Measurements from ENCODE around the gene UFC1.

Gene UFC1

DNA sequence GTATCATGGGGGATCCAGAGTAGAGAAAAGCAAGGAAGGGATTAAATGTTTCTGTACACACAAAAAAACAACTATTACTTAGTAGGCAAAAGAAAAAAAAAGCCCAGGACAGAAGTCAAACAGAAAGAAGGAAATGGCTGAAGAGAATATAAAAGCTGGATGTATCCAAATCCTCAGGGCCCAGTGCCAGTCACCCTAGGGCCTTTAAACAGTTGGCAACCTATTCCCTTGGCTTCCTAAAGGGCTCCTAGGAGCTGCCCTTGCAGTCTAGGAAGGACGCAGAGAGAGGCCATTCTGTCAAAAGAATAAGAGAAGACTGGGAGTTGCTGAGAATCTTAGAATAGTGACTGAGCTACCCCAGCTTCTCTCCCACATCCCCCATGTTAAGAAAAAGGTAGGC is 18.6 kb downstream of the UFC1 start:
- FAIRE-seq = no peak

DNA sequence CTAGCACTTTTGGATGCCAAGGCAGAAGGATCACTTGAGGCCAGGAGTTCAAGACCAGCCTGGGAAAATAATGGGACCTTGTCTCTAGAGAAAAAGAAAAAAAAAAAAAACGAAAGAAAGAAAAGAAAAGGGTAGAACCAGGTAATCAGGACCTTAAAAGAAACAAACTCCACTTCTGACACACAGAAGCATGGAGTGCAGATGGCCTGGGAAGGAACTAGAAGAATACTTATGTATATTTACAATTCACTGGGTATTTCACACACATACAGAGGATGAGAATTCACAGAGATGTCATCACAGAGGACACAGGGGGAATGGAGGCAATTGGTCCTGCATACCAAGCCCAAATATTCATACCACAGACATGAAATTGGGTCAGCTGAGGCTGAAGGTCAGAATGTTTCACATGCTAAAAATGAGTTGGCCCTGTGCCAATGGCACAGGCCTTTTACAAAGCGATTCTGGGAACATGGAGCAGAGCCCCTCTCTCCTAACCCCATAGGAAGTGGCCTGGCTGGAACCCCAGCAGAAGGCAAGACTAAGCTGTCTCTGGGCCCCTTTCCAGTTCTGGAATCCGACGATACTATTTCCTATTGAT is 19.1 kb downstream of the UFC1 start:
- FAIRE-seq = no peak

DNA sequence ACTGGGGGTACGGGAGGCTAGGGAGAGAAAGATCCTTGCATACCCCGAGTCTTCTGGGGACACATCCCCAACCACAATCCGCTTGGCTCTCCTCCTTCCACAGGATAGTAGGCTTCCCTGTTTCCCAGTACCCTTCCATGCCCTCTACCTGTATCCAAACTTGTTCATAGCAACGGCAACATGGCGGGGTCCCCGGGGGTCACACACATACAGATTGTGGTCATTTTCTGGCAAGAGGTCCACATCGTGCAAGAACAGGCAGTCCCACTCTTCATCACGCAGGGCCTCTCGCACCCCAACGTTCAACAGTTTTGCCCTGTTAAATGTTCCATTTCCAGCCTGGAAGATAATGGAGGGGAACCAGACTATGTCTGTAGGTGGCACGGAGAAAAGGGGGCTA is 19.9 kb downstream of the UFC1 start:
- FAIRE-seq = no peak

DNA sequence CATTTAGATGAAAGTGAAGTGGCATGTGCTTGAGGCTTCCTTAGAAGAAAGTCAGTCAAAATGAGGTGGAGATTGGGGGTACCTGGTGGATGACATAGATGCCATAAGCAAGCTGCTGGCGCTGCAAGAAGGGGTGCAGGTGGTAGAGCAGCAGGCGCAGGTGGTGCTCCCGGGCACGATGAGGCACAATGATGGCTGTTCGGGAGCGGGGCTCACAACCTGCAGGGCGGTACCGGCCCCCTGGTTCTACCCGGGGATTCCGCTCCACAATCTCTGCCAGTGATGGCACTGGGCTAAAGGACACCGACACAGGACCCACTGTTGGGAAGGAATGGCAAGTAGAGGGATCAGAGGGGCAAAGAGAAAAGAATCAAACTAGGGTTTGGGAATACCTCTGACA is 21.1 kb downstream of the UFC1 start:
- FAIRE-seq = no peak

DNA sequence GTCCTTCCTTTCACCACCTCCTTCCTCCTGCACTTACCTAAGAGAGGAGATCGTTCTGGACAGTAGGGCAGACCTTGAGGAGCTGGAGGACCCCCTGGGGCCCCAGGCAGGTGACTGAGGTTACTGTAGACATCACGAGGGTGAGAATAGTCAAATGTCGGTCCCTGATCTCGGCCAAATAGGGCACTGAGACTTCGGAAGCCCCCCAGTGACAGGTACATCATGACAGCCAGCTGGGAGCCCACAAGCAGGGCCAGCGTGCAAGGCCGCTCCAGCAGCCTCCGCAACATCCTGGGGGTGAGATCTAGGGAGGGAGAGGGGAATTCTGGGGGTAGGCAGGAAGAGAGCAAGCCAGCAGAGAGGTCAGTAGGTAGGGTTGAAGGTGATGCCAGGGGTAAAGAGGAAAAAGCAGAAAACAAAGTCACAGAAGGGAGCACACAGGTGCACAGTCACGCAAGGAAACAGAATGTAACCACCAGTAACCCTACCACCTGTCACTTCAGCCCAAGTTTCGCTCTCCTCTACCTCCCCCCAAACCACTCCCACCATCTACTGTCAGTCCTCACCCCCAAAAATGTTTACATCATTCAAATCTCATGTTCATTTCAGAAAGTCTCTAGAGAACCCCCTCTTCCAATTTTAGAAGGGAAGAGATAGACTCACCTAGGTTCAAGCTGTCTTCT is 22.1 kb downstream of the UFC1 start:
- FAIRE-seq = no peak

DNA sequence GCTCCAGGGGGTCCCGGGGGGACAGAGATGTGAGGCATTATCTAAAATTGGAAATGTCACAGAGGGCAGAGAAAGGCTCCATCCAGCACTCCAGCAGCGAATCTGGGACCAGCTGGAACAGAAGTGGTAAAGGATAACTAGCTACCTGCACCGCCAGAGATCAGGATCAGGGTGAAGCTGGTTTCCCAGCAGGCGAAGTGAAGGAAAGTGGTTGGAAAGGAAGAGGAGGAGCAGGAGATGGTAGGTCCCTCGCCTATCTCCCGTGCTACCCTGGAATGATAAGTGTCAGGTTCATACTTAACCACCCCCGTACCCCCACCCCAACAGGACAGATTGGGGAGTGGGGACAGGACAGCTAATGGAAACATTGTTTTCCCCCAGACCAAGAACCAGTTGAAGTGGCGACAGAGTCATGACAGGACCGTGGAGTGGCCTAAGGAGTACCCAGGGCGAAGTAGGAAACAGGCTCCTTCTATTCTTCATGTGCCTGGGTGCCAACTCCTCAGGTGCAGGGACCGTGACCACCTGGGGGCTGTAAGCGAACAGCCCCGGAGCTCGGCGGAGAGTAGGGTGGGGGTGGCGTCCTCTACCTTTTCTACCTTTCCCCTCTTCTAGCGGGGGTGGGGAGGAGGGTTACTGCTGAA is 22.8 kb downstream of the UFC1 start:
- no peak for FAIRE-seq

DNA sequence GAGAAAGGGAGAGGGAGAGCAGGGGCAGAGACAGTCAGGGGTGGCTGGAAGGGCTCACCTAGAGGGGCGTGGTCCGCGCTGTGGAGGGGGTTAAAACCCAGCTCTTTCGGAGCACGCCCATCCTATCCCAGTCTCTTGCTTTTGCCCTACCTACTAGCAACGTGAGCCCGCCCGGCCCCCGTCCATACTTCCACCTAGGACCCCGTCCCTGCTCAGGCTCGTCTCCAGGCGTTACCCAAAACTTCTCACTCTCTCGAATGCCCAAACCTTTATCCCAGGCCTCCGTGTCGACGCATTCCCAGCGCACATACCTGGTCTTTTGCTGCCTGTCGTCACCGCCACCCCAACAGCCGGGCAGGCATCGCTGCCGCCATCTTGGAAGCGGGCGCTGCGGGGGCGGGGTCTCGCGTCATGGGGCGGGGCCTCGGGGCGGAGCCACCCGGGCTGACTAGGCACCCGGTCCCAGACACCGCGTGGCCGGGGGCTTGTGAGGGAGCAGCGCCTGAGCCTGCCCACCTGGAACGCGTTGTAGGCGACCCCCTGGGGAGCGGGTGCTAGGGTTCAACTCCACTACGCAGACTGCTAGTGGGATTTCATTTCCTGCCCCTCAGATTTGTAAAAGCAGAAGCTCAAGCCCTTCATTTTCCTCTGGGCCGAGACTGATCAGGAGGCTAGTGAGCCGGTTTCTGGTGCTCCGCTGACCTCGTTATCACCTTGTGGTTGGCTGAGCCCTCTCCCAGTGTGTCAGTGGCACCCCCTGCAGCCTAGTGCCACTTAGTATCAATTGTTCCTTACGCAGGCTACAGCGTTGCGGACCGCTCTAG is 23.5 kb downstream of the UFC1 start, which contains the start of gene B4GALT3:
Gene B4GALT3 (minus strand): TSS at position 396 of the 824 bp plus-strand sequence. CDS start 1,447 bp downstream, outside the sequence.
- FAIRE-seq = no peak

DNA sequence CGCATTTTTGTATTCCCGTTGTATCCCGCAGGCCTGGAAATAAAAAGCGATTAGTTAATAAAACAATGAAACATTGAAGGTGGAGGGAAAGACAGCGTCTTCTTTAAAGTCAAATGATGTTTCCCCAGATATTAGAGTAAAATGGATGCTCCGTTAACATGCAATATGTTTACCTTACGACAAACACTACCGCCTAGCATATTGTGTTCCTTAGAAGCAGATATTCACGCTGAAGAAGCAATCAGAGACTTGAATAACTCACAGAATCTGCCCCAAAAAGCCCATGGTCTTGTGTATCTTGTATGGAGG is 24.1 kb downstream of the UFC1 start:
- no peak for FAIRE-seq

DNA sequence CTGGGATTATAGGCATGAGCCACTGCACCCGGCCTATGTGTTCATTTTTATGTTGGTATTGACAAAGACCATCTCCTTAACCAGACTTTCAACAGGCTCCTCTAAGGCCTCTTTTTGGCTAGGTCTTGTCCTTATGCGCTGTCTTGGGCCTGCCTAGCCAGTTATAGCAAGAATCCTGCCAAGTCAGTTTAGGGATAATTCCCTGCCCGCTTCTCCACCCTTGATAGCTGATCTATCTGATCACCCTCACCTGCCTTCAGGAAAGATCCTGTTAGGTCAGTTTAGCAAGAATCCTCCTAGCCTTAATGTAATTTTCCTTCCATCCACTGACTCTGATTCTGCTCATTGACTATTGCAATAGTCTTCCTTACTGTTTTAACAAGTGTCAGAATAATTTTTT is 25.9 kb downstream of the UFC1 start:
- FAIRE-seq = no peak

DNA sequence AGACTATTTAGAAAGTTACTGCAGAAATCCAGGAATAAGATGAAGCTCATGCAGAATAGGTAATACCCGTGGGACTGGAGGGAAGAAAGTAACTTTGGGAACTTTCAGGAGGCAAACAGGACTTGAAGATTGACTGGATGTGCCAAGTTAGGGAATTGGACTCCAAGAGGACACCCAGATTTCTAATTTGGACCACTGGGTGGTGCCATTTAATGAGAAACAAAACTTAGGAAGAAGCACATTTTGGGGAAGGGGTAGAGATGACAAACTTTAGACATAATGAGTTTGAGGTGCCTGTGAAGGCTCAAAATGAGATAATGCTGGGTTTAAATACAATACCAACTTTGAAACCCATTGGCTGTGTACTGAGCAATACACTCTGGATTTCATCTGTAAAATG is 26.9 kb downstream of the UFC1 start:
- FAIRE-seq = peak; percentile 28

DNA sequence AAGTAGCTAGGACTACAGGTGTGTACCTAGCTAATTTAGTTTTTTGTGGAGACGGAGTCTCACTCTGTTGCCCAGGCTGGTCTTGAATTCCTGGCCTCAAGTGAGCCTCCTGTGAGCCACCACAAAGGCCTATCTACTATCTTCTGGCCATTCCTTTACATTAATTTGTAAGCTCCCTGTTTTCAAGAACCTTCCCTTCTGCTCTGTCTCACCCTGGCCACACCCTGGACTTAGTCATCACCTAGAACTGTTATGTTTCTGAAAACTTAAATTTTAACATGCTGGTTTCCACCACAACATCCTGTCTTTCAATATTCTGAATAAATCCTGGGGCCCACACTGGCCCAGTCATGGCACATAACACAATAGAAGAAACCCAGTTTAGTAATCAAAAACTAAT is 28.4 kb downstream of the UFC1 start:
- FAIRE-seq = no peak

DNA sequence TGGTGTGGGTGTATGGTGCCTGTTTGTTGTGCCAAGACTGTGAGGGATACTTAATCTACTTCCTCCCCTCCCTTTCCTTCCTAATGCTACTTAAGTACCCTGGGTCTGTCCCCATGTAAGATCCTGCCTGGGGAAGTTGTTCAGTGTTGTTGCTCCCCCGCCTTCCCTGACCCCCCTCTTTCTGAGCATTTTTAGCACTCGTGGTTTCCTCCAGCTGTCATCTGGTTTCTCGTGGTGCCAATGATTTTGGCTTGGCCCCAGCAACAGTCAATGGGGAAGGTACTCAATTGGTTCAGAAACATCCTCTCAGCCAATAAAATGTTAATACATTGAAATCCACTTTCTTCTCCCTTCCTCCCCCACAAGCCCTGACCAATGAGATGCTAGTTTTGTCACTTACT is 31.5 kb downstream of the UFC1 start:
- FAIRE-seq = no peak

DNA sequence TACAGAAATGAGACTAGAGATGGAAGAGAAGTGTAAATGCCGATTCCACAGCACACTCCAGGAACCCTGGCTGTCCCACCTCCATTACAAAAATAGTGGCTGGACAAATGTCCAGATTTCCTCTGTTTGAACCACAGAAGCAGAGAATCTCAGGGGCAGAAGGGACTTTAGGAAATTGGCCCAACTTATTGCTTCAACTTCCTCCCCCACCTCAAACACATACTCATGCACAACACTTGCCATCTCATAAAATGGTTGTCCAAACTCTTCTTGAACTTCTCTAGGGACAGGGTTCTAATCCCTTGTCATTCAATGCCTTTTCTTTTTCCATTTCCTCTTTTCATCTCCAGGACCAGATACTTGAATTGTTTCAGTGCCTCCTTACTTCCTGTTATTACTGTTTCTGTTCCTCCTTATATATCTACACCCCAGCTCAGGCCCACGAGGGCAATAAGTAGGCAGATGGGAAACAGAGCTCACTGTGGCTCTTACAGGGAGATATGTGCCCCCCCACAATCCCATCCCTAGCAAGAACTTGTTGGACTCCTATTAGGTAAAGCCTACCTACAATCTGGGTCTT is 32.0 kb downstream of the UFC1 start:
- no peak for FAIRE-seq

DNA sequence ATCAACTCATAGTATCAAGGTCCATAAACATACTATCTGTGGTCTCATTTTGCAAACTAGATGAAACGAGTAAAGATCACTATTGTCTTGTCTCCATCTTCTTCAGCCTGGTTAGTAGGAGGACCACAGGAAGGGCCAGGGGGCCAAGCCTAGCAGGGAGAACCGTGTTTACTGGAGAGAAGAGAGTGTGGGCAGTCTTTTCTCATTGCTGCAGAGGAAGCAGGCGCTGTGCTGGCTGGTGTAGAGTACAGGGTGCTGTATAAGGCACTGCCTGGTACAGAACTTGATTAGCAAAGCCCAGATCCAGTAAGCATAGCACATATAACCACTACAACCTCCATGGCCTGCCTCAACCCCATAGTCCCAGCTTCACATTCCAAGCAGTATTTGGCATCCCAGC is 33.5 kb downstream of the UFC1 start:
- FAIRE-seq = no peak

DNA sequence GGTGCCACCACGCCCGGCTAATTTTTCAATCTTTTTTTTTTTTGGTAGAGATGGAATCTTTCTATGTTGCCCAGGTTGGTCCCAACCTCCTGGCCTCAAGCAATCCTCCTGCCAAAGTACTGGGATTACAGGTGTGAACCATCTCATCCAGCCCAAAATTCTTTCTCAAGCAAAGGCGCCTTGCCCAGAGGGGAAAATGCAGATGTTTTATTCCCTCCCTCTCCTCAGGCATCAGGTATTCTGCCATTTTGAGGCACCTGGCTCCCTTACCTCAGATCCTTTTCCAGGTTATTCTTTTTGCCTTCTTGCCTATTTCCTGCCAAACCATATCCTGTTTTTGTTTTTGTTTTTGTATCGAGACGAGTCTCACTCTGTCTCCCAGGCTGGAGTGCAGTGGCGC is 34.6 kb downstream of the UFC1 start:
- FAIRE-seq = no peak

DNA sequence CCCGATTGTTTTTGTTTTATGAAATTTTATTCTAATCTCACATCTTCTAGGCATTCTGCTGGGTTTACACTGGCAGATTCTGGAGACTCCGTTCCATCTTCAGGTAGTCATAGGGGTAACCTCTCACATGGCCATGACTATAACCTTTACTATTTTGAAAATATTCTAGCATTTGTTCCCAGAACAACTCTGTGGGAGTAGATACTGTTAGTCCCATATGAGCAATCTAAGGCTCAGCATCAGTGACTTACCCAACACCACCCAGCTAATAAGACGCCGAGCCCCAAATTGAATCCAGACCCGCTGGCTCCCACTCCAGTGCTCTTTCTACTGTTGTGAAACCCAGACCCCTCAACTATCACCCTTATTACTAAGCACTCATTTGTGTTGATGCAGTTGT is 35.3 kb downstream of the UFC1 start:
- no peak for FAIRE-seq

DNA sequence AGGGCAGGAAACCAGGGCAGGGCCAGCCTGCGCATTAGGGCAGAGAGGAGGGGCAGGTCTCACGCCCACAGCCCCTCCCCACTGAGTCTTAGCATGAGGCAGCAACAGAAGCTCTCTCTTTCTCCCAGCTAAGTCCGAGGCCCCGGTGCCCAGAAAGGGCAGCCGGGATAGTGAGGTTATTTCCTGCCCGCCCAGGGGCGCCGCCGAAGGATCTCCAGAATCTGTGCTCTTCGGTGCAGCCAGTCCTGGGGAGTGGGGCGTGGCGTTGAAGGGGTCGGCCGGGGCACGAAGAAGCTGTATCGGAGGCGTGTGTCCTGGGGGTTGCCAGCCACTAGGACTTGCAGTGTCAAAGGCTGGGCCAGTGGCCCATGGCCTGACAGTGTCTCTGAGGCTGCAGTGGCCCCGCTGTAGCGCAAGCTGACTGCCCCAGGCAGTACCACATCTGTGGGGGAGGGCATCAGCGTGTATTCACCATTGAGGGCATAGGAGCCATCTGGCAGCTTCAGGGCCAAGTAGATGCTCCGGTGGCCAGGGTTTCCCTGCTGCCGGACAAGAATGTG is 37.3 kb downstream of the UFC1 start:
- FAIRE-seq = no peak

DNA sequence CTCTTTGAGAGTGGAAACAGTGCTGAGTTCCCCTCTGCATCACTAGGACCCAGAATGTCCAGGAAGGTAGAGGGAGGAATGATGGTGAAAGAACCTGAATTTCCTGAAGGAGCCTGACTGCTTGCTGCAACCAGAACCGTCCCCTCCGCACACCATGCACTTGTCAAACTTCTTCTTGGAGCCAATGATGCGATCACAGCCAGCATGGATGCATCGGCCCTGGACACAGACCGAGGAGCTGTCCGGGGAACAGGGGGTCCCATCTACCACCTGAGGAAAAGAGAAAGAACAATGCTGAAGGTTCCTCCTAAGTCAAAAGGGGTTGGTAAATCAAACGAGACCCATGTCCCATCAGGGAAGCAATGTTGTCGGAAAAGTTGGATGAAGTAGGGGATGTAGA is 38.2 kb downstream of the UFC1 start:
- FAIRE-seq = no peak

DNA sequence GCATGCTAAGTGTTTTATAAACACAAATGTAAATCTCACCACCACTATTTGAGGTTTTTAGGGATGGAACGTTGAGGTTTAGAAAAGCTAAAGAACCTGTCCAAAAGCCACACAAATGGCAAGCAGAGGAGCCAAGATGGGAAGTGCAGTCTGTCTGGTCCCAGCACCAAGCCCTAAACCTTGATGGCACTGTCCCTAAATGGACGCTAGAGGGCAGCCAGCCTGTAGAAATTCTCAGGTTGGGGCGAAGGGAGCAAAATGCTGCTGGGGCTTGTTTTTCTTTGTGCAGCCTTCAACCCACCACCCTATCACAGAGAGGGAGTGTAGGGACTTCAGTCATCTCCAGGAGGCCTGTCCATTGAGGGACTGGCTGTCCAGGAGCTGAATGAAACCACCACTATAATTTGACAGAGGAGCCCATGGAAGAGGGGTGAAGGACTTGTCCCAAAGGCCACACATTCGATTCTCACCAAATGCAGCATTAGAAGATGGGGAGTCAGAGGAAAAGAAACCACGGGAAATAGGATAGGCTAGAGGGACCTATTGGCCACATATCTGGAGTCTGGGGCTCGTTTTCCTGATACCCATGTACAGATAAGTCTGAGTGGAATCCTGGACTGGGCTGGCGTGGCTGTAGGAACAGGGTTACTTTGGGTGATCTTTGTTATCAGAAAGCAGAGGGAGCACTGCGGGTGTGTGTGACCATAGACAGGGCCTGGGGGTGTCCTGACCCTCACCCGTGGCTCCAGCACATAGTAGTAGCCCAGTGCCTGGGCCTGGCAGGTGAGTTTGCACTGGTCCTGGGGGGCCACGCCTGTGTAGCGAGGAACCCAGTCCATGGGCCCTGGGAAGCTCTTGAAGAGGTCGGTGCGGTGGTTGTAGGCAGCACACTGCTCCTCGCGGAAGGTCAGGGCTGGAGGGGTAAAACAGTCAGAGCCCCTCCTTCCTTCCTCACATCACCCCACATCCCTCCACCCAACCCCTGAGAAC is 39.0 kb downstream of the UFC1 start:
- FAIRE-seq = peak; percentile 94

DNA sequence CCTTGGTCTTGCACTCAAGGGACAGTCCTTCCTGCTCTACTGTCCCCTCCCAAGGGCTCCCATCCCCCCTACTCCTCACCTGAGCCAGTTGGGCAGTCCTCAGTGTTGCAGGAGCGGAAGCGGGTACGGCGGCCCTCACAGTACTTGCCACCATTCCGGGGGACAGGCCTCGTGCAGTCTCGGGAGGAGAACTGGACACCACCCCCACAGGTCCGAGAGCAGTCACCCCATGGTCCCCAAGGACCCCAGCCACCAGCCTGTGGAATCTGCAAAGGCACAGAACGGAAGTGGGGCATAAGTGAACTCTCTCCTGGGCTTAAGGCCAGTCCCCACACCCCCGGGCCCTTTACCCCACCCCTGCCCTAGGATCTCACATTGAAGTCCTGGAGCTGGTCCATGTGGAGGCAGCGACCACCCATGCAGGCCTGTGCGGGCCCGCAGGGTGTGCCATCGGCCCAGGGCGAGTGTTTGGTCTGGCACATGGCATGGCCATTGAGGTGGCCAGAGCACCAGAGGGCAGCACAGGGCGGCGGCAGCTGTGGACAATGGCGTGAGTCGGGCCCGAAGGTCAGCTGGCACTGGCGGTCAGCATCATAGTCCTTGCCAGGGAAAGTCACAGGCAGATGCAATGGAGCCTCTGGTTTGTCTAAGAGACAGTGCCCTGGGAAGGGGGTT is 39.9 kb downstream of the UFC1 start:
- no peak for FAIRE-seq

DNA sequence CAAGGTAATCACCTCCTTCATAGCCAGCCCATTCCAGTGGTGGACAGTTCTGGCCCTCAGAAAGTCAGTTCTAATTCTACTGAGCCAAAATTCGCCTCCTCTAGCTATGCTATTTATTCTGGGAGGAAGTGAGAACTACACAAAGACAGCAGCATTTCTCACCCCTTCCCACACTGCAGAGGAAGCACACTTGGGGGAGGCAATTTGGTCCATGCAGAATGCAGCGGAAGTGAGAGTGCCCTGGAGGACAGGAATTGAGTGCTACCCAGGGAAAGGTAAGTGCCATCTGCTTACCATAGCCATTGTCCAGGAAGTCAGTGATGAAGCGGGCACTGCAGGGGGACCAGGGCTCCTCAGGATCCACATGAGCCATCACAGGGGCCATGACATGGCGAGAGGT is 41.4 kb downstream of the UFC1 start:
- no peak for FAIRE-seq
